GM12878 (cell line): ENCODE data around the gene RETREG3. TPM values are rescaled to one million over a fixed set of nuclear protein-coding genes. Genes with fewer than 3 reads are reported as not detected.

Source experiments
- ATF2 ChIP-seq: IDR thresholded peaks from 2 replicates; pipeline ENCODE4 v1.6.1; 2012; ENCODE audit warnings: low read length, inconsistent platforms
- CBX3 ChIP-seq: fragments of 200-600 bp; sonication (generic); IDR thresholded peaks from 2 replicates; pipeline ENCODE4 v1.6.1; 2016; ENCODE audit warnings: low read depth, borderline replicate concordance
- CEBPB ChIP-seq, 2 experiments: fragments of 150-350 bp in 1 of 2; IDR thresholded peaks; 2 replicates each; pipeline ENCODE4 v1.6.1; 2012 to 2014; ENCODE audit warnings: low read depth in 2 of 2, low read length in 2 of 2, borderline replicate concordance in 1 of 2, inconsistent platforms in 1 of 2
- DPF2 ChIP-seq: fragments of 450-650 bp; IDR thresholded peaks from 2 replicates; pipeline ENCODE4 v1.6.1; 2017; ENCODE audit warnings: mild to moderate bottlenecking
- EP300 ChIP-seq, 2 experiments: fragments of 150-350 bp in 1 of 2; IDR thresholded peaks; 2 replicates each; pipeline ENCODE4 v1.6.1; 2011 to 2012; ENCODE audit warnings: low read depth in 2 of 2, low read length in 2 of 2, borderline replicate concordance in 1 of 2, improper control_type of control experiment in 1 of 2, inconsistent platforms in 1 of 2; ENCODE audit not compliant: control insufficient read depth in 1 of 2
- IRF4 ChIP-seq: IDR thresholded peaks from 2 replicates; pipeline ENCODE4 v1.6.1; 2011; ENCODE audit warnings: low read depth, low read length
- KDM1A ChIP-seq: fragments of 200-600 bp; sonication (generic); IDR thresholded peaks from 2 replicates; pipeline ENCODE4 v1.6.1; 2016; ENCODE audit warnings: borderline replicate concordance
- MYC ChIP-seq: IDR thresholded peaks from 2 replicates; pipeline ENCODE4 v1.6.1; 2011; ENCODE audit warnings: mild to moderate bottlenecking, low read length, moderate library complexity, inconsistent platforms; ENCODE audit not compliant: insufficient read depth, insufficient replicate concordance, insufficient read length, severe bottlenecking
- NFXL1 ChIP-seq: fragments of 450-650 bp; IDR thresholded peaks from 2 replicates; pipeline ENCODE4 v1.6.1; 2017; ENCODE audit warnings: antibody characterized with exemption, mild to moderate bottlenecking, borderline replicate concordance
- RBBP5 ChIP-seq: fragments of 200-600 bp; sonication (generic); conservative IDR thresholded peaks from 2 replicates; pipeline ENCODE4 v1.6.1; 2016
- SIX5 ChIP-seq: IDR thresholded peaks from 2 replicates; pipeline ENCODE4 v1.6.1; 2011; ENCODE audit warnings: mild to moderate bottlenecking, low read depth, low read length, moderate library complexity; ENCODE audit not compliant: severe bottlenecking
- SMAD1 ChIP-seq: fragments of 450-650 bp; IDR thresholded peaks from 2 replicates; pipeline ENCODE4 v1.6.1; 2018; ENCODE audit warnings: mild to moderate bottlenecking, low read depth; ENCODE audit not compliant: partially characterized antibody
- SP1 ChIP-seq: IDR thresholded peaks from one replicate; pipeline ENCODE4 v1.6.1; 2011; ENCODE audit warnings: low read depth, low read length
- SUZ12 ChIP-seq: fragments of 200-600 bp; sonication (generic); IDR thresholded peaks from one replicate; pipeline ENCODE4 v1.6.1; 2018; ENCODE audit warnings: antibody characterized with exemption, mild to moderate bottlenecking; ENCODE audit not compliant: unreplicated experiment
- TCF12 ChIP-seq: IDR thresholded peaks from 2 replicates; pipeline ENCODE4 v1.6.1; 2011; ENCODE audit warnings: low read depth, mild to moderate bottlenecking, low read length
- USF1 ChIP-seq: IDR thresholded peaks from 2 replicates; pipeline ENCODE4 v1.6.1; 2011; ENCODE audit warnings: borderline replicate concordance, low read depth, mild to moderate bottlenecking, moderate library complexity, mixed read lengths, low read length; ENCODE audit not compliant: insufficient read depth; ENCODE audit errors: extremely low read length
- ZBED1 ChIP-seq: IDR thresholded peaks from 2 replicates; pipeline ENCODE4 v1.6.1; 2016; ENCODE audit warnings: borderline replicate concordance
- ZBTB40 ChIP-seq: fragments of 450-650 bp; IDR thresholded peaks from 2 replicates; pipeline ENCODE4 v1.6.1; 2016; ENCODE audit warnings: mild to moderate bottlenecking, moderate library complexity, borderline replicate concordance
- ZNF207 ChIP-seq: fragments of 450-650 bp; IDR thresholded peaks from 2 replicates; pipeline ENCODE4 v1.6.1; 2014; ENCODE audit warnings: antibody characterized with exemption, mild to moderate bottlenecking, borderline replicate concordance
- ZNF217 ChIP-seq: fragments of 450-650 bp; IDR thresholded peaks from 2 replicates; pipeline ENCODE4 v1.6.1; 2017; ENCODE audit warnings: antibody characterized with exemption, mild to moderate bottlenecking
- ZNF622 ChIP-seq: fragments of 450-650 bp; IDR thresholded peaks from 2 replicates; pipeline ENCODE4 v1.6.1; 2017; ENCODE audit warnings: mild to moderate bottlenecking, inconsistent platforms
- polyA plus RNA-seq, 11 experiments: library from polyadenylated mRNA; depleted of rRNA in 4 of 11; unstranded in 6 of 11; stranded (reverse) in 5 of 11; fragments of >200 nt; fragmentation: Nextera tagmentation in 4 of 11; fragmentation: Illumina TruSeq in 1 of 11; extraction: Ambion mirVana in 4 of 11; extraction: Trizol in 1 of 11; gene quantifications; 1 replicate in 1 of 11; 2 replicates in 10 of 11; pipeline versions ENCODE4 v1.2.1 to v1.2.3, GENCODE V29; 2011 to 2016; ENCODE audit warnings: inconsistent platforms in 2 of 11, missing spikeins in 2 of 11, low read depth in 1 of 11
- total RNA-seq, 4 experiments: library from RNA; depleted of rRNA in 3 of 4; stranded (reverse); fragments of >200 nt in 3 of 4; fragmentation: Illumina TruSeq in 1 of 4; extraction: Trizol in 1 of 4; gene quantifications; 2 replicates each; pipeline versions ENCODE4 v1.2.1 to v1.2.3, GENCODE V29; 2013 to 2021
- TF ChIP-seq, protein P1 (sequence below): fragments of 450-650 bp; IDR thresholded peaks from 2 replicates; pipeline ENCODE4 v1.6.1; 2016; ENCODE audit warnings: mild to moderate bottlenecking

The RETREG3 gene
- total and polyA plus RNA-seq, 10 of the 15 experiments (the other 5 are each of a cell fraction or from before 2014, with no cell fraction given), result 7.0 to 50.6 (median 27.3) TPM

DNA sequence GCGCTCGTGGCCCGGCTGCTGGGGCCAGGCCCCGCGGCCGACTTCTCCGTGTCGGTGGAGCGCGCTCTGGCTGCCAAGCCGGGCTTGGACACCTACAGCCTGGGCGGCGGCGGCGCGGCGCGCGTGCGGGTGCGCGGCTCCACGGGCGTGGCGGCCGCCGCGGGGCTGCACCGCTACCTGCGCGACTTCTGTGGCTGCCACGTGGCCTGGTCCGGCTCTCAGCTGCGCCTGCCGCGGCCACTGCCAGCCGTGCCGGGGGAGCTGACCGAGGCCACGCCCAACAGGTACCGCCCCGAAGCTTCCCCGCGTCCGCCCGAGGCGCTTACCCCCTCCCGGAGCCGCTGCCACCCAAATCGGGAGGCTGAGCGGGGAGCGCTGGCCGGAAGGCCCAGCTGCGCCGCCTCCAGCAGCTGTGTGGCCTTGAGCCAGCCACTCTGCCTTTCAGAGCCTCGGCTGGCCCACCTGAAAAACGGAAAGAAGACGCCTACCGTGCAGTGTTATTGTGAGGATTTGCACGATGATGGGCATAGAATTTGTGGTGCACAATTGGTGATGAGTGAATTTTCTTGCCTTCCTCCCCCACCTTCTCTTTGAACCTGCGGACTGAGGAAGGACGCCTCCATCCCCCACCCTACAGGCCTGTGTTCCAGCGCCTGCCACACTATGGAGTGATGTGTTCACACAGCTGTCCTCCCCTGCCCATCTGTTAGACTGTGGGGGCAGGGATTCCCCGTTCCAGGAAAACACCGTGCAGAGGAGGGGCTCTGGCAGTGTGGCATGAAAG lies 72.6 kb downstream of the RETREG3 start (continued):
- TF ChIP-seq CEBPB (IDR thresholded peaks at IDR 0.05; ENCODE audit: borderline replicate concordance in 1 of 2, low read depth in 2 of 2, low read length in 2 of 2) (no peak), ZBTB40 (no peak; the same call in 1 of the 2 replicates), ZBED1 (no peak), EP300 (IDR thresholded peaks at IDR 0.05; ENCODE audit: borderline replicate concordance in 1 of 2, control insufficient read depth in 1 of 2, low read depth in 2 of 2, low read length in 2 of 2) (no peak), TCF12 (peak; percentile 44; the same call in 1 of the 2 replicates), CBX3 (no peak), IRF4 (no peak), SP1 (peak; percentile 6), DPF2 (peak; percentile 87; the same call in 1 of the 2 replicates), ZNF622 (no peak), SUZ12 (no peak), ZNF217 (peak; percentile 56; the same call in 1 of the 2 replicates), USF1 (peak; percentile 54), SIX5 (no peak), RBBP5 (no peak), NFXL1 (no peak), ATF2 (no peak), ZNF207 (no peak; the same call in 1 of the 2 replicates), SMAD1 (no peak), KDM1A (no peak), MYC (no peak)
- TF ChIP-seq, protein P1, sequence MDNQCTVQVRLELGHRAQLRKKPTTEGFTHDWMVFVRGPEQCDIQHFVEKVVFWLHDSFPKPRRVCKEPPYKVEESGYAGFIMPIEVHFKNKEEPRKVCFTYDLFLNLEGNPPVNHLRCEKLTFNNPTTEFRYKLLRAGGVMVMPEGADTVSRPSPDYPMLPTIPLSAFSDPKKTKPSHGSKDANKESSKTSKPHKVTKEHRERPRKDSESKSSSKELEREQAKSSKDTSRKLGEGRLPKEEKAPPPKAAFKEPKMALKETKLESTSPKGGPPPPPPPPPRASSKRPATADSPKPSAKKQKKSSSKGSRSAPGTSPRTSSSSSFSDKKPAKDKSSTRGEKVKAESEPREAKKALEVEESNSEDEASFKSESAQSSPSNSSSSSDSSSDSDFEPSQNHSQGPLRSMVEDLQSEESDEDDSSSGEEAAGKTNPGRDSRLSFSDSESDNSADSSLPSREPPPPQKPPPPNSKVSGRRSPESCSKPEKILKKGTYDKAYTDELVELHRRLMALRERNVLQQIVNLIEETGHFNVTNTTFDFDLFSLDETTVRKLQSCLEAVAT, result no peak
